GM18909 (cell line): ENCODE data around the gene FOXP3.

ENCODE experiments used
- ATAC-seq: cut with Tn5 transposase; IDR thresholded peaks from one replicate; pipeline ENCODE4 v1.9.1; 2021; ENCODE audit warnings: mild to moderate bottlenecking; ENCODE audit not compliant: unreplicated experiment, poor library complexity

Gene FOXP3

DNA sequence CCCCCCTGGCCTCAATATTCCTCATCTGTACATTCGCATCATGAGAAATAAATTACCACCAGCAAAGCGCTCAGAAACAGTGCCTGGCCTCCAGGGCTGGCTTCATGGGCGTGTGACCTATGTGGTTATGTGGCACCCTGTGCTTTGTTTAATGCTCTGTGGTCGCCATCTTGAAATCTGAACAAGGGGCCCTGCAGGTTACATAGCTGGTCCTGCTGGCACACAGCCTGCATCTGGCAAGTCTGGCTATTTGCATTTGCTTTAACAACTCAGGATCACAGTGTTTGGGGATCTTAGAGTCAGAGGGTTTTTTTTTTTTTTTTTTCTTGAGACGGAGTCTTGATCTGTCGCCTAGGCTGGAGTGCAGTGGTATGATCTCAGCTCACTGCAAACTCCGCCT lies 9.9 kb downstream of the FOXP3 start:
- no peak for ATAC-seq

DNA sequence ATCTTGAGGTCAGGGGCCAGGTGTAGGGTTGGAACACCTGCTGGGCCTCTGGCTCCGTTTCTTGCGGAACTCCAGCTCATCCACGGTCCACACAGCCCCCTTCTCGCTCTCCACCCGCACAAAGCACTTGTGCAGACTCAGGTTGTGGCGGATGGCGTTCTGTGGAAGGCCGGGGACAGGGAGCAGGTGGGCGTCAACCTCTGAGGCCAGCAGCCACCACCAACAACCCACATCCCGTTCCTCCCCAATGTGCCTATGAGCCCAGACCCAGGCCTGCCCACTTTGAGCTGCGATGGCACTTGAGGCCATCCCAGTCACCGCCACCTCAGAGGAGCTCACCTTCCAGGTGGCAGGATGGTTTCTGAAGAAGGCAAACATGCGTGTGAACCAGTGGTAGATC lies 13.2 kb downstream of the FOXP3 start:
- ATAC-seq: no peak

DNA sequence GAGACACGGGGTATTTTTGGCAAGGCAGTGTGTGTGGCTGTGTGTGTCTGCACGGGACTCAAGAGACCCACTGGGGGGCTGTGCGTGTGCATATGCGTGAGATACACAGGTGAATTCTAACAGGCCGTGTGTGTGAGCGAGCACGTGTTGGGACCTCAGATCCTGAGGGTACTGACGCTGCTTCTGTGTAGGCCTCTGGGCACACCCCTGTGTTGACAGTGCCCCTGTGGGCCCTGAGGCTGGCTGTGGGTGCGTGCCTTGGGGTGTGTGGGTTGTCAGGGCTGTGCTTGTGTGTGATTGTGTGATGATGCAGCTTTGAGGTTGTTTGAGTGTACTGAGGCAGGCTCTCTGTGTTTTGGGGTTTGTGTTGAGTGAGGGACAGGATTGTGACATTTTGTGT lies 13.9 kb downstream of the FOXP3 start:
- ATAC-seq: no peak

DNA sequence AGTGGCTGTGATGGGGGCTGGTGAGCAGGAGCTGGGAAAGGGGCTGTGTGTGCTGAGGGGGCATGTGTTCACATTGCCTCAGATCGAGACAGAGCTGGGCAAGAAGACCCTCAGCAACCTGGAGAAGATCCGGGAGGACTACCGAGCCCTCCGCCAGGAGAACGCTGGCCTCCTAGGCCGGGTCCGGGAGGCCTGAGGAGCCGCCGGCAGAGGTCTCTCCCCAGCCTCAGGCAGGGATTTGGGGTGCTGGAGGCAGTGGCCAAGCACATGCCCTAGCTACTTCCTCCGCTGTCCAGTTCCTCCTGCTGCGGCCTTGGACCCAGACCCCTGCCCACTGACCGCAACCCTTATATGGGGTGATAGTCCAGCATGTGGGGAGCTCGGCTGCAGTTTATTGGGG lies 14.4 kb downstream of the FOXP3 start:
- no peak for ATAC-seq

DNA sequence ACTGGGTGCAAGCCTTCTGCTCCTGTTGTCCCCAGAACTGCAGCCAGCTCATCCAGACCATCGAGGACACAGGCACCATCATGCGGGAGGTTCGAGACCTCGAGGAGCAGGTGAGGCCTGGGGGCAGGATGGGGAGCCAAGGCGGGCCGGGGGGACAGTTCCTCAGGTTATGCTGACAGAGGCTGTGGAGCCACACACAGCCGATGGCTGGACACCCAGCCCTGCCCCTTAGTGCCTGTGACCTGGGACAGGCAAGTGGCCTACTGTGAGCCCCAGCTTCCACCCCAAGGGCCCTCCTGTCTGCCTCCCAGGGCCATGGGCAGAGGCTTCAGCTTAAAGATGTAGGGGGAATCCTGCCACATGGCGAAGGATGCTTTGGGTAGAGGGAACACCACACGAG lies 14.9 kb downstream of the FOXP3 start:
- ATAC-seq: no peak

DNA sequence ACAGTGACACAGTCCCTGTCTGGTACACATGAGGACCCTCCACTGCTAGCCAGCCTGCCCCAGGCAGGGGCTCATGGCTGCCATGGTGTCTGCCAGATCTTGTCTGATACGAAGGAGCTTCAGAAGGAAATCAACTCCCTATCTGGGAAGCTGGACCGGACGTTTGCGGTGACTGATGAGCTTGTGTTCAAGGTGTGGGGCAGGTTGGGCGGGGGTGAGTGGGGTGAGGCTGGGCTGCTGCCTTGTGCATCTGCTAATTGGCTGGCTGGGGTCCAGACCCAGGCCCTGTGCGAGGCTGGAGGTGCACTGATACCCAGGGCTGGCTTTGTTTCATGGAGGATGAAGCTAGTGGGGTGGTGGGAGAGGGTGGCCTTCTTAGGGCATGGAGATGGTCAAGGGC lies 15.4 kb downstream of the FOXP3 start:
- no peak for ATAC-seq

DNA sequence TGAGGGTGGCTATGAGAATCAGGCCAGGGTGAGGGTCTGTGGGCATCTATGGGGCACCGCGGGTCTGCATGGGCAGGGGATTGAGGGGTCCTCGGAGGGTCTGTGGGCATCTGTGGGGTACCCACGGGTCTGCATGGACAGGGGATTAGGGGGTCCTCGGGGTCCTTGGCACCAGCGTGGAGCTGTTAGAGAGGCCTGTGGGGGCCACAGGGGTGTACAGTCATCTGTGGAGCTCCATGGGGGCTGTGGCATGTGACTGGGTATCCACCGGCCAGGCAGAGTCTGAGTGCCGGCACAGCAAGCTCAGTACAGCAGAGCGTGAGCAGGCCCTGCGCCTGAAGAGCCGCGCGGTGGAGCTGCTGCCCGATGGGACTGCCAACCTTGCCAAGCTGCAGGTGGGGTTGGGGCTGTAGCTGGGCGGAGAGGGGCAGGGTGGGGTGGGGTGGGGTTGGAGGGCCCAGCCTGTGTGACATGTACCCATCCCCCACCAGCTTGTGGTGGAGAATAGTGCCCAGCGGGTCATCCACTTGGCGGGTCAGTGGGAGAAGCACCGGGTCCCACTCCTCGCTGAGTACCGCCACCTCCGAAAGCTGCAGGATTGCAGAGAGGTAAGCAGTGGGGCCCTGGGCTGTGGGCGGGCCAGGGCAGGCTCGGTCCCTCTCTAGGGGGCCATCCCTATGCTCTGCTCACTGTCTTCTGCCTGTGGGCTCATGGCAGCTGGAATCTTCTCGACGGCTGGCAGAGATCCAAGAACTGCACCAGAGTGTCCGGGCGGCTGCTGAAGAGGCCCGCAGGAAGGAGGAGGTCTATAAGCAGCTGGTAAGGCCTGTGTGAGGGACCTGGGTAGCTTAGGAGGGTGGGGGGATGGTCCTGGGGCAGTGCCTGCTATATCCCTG lies 16.3 kb downstream of the FOXP3 start:
- ATAC-seq: no peak

DNA sequence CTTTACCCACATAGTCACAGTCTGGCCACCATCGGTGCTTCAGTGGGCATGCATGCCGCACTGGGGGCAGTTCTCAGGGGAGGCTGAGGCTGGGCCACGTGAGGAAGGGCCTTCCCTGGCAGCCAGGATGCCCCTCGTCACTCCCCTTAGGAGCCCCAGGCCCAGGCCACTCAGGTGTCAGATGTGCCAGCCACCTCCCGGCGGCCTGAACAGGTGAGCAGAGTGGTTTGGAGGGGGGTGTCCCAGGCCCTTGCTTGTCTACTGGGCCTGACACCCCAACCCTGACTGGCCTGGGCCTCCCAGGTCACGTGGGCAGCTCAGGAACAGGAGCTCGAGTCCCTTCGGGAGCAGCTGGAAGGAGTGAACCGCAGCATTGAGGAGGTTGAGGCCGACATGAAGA lies 17.2 kb downstream of the FOXP3 start:
- no peak for ATAC-seq

DNA sequence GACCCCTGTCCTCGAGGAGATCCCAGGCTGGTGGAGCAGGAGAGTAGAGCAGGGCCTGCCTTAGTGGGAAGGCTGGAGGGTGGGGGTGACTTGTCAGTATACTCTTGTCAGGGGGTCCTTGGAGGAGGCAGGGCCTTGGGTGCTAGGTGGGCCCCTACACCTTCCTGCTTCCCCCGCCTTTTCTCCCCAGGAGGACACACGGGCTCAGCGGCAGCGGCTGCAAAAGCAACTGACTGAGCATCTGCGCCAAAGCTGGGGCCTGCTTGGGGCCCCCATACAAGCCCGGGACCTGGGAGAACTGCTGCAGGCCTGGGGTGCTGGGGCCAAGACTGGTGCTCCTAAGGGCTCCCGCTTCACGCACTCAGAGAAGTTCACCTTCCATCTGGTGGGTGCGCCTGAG lies 18.0 kb downstream of the FOXP3 start:
- ATAC-seq: no peak

DNA sequence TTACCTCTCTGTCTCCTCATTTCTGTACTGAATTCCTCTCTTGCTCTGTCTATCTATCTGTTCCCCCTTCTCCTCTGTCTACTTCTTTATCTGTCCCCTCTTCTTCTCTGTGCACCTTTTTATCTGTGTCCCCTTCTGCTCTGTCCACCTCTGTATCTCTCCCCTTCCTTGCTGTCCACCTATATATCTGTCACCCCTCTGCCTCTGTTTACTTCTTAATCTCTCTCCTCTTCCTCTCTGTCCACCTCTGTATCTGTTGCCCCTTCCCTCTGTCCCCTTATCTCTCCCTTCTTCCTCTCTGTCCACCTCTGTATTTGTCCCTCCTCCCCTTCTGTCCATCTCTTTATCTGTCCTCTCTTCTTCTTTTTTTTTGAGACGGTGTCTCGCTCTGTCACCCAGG lies 20.3 kb downstream of the FOXP3 start:
- no peak for ATAC-seq

DNA sequence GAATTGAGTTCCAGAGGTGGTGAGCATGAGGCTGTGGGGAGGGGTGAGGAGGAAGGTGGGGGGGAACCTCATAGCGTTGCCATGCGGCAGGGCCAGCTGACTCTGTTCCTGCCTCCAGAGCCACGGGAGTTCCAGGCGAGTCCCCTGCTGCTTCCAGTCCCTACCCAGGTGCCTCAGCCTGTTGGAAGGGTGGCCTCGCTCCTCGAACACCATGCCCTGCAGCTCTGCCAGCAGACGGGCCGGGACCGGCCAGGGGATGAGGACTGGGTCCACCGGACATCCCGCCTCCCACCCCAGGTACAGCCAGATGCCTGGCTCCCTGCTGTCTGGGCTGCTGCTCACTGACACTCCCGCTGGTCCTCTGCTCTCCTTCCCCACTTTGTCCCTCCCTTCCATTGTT lies 21.3 kb downstream of the FOXP3 start:
- ATAC-seq: no peak

DNA sequence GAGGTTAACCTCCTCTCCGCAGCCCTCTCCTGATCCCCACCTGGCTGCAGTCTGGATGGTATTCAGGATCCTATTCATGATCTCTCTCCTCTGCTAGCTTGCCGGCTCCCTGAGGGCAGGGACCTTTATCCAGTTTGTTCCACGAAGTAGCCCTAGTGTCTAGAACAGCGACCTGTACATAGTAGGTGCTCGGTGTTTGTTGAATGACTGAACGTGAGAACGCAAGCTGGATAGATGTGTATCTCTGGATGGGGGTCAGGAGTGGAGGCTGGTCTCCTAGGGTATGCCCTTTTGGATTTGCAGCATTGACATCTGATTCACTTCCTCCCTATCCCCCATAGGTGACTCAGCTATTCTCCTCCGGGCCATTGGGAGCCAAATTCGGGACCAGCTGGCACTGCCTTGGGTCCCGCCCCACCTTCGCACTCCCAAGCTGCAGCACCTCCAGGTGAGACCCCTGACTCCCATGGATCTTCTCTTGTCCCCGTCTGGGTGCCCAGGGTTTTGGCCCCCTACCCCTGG lies 21.9 kb downstream of the FOXP3 start:
- ATAC-seq: no peak

DNA sequence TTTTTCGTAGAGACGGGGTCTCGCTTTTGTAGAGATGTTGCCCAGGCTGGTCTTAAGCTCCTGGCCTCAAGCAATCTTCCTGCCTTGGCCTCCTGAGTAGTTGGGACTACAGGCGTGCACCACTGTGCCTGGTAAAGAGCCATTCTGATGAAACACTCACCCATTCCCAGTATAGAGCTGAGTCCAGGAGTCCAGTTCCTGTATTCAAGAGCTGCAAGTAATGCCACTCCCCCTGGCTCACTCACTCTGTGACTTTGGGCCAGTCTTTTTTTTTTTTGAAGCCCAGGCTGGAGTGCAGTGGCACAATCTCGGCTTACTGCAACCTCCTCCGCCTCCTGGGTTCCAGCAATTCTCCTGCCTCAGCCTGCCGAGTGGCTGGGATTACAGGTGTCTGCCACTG lies 25.8 kb downstream of the FOXP3 start:
- ATAC-seq: no peak

DNA sequence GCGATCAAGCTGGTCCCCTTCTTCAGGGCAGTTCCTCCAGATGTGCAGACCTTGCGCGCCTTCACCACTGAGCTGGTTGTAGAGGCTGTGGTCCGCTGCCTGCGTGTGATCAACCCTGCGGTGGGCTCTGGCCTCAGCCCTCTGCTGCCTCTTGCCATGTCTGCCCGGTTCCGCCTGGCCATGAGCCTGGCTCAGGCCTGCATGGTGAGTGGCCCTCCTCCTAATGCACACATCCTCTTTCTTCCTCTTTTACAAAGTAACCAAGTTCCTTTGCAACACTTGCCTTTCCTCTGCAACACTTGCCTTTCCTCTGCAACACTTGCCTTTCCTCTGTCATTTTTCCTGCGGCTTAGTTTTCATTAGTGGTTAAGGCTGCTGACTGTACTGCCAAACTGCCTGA lies 27.4 kb downstream of the FOXP3 start:
- ATAC-seq: no peak

DNA sequence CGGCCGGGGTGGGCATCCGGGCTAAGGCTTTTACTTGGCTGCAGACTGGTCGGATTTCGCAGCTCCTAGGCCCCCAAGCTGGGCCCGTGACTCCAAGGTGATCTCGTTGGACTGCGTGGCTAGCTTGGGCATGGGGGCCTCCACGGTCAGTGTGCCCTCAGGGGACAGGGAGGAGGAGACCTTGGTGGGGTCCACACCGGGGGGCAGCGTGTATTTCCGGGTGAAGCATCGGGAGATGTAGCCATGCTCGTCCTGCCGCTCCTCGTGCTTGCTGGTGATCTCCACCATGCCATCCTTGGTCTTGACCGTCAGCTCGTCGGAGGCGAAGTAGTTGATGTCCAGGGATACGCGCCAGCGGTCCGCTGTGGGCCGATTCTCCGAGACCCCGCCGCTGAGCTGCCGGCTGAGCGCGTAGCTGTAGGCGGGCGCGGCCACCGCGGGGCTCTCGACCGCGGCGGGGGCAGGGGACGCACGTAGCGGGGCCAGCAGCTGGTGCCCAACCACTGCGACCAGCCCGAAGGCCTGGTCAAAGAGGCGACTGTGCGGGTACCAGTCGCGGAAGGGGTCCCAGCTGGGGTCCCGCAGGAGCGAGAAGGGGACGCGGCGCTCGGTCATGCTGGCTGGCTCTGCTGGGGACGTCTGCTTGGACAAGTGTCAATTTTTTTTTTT lies 30.5 kb downstream of the FOXP3 start:
- ATAC-seq: no peak

DNA sequence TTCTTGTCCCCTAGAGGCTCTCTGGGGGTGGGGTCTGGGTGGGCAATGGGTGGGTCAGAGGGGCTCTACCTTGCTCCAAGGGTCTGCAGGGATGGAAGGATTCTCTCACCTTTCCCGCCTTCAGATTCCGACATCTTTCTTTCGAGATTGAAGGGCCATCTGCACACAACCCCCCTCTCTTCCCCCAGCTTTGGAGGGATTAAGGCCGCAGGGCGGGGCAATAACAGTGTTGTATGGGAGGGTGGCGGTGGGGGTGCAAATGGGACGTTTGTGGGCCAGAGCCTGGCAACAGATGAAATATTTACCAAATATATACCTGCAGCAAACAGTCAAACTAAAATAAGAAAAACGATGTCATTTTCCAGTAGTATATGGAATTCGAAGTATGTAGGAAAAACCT lies 31.3 kb downstream of the FOXP3 start, which contains the start of gene CACNA1F:
TSS of gene CACNA1F (minus strand) at position 165 of the 400 bp plus-strand sequence. CDS start at position 134, 31 bp downstream.
- no peak for ATAC-seq

DNA sequence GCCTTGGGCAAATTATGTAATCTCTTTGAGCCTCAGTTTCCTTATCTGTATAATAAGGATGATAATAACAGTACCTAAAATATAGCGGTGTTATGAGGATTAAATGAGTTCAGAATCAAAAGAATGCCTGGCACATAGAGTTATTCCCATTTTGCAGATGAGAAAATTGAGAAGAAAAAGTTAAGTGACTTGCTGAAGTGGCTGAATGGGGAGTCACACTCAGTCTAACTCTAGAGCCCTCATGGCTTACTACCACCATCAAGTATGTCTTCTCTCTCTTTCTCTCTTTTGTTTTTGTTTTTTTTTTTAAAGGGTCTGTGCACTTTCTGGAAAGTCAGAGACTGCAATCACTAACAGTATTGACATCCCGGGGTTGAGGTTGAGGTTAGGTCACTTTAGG lies 32.0 kb downstream of the FOXP3 start:
- ATAC-seq: no peak

DNA sequence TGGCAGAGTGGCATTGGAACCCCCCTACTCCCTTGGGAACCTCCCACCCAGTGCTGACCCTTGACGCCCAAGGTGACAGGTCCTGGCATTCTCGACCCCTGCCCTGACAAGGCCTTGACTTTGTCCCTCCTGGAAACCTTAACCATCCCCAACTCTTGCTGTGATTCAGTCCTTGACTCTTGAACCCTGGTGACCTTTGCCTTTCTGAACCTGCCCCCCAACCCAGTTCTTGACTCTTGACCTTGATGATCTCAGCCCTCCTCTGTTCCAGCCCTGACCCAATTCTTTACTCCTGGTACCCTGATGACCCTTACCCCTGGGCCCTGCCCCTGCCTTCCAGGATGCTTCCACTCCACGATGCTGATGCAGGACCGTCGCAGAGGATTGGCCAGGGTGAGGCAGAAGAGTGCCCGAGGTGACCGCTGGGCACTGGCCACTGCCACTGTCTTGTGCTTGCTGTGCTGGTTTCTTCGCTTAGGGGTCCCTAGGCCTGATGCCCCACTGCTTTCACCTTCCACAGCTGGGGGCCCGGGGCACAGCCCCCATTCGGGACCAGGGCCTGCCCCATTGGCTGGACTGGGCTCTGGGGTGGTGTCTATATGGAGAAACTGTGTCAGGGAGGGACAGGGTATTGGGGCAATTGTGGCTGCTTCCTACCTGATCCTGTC lies 33.0 kb downstream of the FOXP3 start:
- no peak for ATAC-seq

DNA sequence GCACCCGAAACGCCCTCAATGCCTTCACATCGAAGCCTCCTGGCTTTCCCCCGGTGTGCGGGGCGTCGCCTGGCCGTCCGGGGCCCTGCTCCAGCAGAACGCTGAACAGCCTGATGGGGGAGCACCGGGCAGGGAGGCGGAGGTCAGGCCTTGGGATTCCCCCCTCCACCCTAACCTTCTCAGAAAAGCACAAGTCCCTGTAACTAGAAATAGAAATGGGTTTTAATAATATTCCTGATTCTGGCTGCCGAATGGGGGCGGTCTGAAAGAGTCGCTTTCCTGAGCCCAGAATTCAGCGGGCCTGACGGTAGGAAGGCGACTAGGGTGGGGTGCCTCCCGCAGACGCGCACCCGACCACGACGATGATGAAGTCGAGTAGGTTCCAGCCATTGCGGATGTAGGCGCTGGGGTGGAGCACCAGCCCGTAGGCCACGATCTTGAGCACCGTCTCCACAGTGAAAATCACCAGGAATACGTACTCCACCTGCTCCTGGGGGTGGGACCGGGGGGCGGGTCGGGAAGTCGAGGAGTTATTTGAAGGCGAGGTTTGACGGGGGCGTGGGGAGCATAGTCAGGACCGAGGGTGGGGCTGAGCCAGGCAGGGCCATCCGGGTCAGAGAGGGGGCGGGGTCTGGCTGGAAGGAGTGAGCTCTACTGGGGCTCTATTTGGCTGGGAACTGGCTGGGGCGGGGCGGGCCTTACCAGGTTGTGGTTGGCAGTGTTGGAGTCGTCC lies 33.8 kb downstream of the FOXP3 start:
- peak; percentile 55 for ATAC-seq

DNA sequence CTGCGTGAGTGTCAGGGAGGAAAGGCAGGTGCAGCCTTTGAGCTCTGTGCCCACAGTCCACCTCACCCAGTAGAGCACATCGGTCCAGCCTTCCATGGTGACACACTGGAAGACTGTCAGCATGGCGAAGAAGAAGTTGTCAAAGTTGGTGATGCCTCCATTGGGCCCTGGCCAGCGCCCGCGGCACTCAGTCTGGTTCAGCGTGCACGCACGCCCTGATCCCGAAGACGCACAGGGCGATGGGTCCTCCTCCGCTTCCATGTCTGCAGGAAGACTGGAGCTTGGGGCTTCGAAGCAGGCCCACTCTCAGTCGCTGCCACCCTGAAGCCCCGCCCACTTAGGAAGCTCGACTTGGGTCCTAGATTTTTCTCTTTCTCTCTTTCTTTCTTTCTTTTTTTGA lies 36.3 kb downstream of the FOXP3 start:
- no peak for ATAC-seq
